Hepatocyte (in vitro differentiated cells): ENCODE data around the gene ZNF615. TPM values are rescaled to one million over a fixed set of nuclear protein-coding genes. Genes with fewer than 3 reads are reported as not detected.
A peak's percentile ranks its signal among the peaks of the same experiment; 100 is the strongest.
"Not testable (repeated sequence)": the region's sequence is repeated elsewhere in the genome, so short reads cannot be mapped to it uniquely, and the experiment has no call there.

Experiments used
- DNase-seq: peaks from one replicate; pipeline ENCODE4 v3.0.0-alpha.2; 2016; ENCODE audit warnings: low spot score
- H2AFZ ChIP-seq: fragments of 200-600 bp; sonication (generic); 2 replicates; pipeline ENCODE4 v1.6.0; 2016; ENCODE audit warnings: antibody characterized with exemption, mild to moderate bottlenecking
- H3K27ac ChIP-seq: fragments of 200-600 bp; sonication (generic); 2 replicates; pipeline ENCODE4 v1.5.1; 2016; ENCODE audit warnings: mild to moderate bottlenecking
- H3K27me3 ChIP-seq: fragments of 200-600 bp; sonication (generic); 2 replicates; pipeline ENCODE4 v1.6.1; 2016
- H3K36me3 ChIP-seq: fragments of 200-600 bp; sonication (generic); replicated peaks from 2 replicates; pipeline ENCODE4 v1.5.1; 2016; ENCODE audit warnings: low read depth; ENCODE audit not compliant: insufficient read depth
- H3K4me1 ChIP-seq: fragments of 200-600 bp; sonication (generic); 2 replicates; pipeline ENCODE4 v1.5.1; 2016; ENCODE audit warnings: mild to moderate bottlenecking, moderate library complexity; ENCODE audit not compliant: insufficient read depth
- H3K4me2 ChIP-seq: fragments of 200-600 bp; sonication (generic); 2 replicates; pipeline ENCODE4 v1.6.0; 2016
- H3K4me3 ChIP-seq: fragments of 200-600 bp; sonication (generic); 2 replicates; pipeline ENCODE4 v1.5.1; 2016; ENCODE audit warnings: mild to moderate bottlenecking
- H3K79me2 ChIP-seq: fragments of 200-600 bp; sonication (generic); 2 replicates; pipeline ENCODE4 v1.6.0; 2017; ENCODE audit warnings: mild to moderate bottlenecking
- H3K9me2 ChIP-seq: fragments of 200-600 bp; sonication (generic); replicated peaks from 2 replicates; pipeline ENCODE4 v1.6.0; 2017; ENCODE audit warnings: mild to moderate bottlenecking; ENCODE audit not compliant: insufficient read depth
- H3K9me3 ChIP-seq: fragments of 200-600 bp; sonication (generic); 2 replicates; pipeline ENCODE4 v1.5.1; 2016; ENCODE audit warnings: low read depth, mild to moderate bottlenecking
- H4K20me1 ChIP-seq: fragments of 200-600 bp; sonication (generic); 2 replicates; pipeline ENCODE4 v1.6.0; 2016; ENCODE audit warnings: mild to moderate bottlenecking; ENCODE audit not compliant: insufficient read depth, poor library complexity, severe bottlenecking
- CTCF ChIP-seq: fragments of 200-600 bp; sonication (generic); IDR thresholded peaks from 2 replicates; pipeline ENCODE4 v1.5.1; 2016; ENCODE audit warnings: antibody characterized with exemption, mild to moderate bottlenecking; ENCODE audit not compliant: poor library complexity
- EZH2 ChIP-seq: fragments of 200-600 bp; sonication (generic); IDR thresholded peaks from 2 replicates; pipeline ENCODE4 v1.6.1; 2016; ENCODE audit warnings: antibody characterized with exemption, mild to moderate bottlenecking, borderline replicate concordance
- EZH2phosphoT487 ChIP-seq: fragments of 200-600 bp; sonication (generic); IDR thresholded peaks from one replicate; pipeline ENCODE4 v1.6.1; 2018; ENCODE audit warnings: antibody characterized with exemption, mild to moderate bottlenecking, low read depth, moderate library complexity; ENCODE audit not compliant: unreplicated experiment, severe bottlenecking
- WGBS: methylation state at CpG from one replicate; pipeline ENCODE4 v1.1.6; 2016; ENCODE audit warnings: low lambda C conversion rate; ENCODE audit errors: missing lambda C conversion rate; 5-methylcytosine and 5-hydroxymethylcytosine counted together
- polyA plus RNA-seq: library from polyadenylated mRNA; unstranded; fragments of >200 nt; fragmentation: Nextera tagmentation; extraction: Ambion mirVana; gene quantifications from 2 replicates; pipeline ENCODE4 v1.2.1, GENCODE V29; 2016
- total RNA-seq: library from RNA; depleted of rRNA; stranded (reverse); fragments of >200 nt; gene quantifications from 2 replicates; pipeline ENCODE4 v1.2.3, GENCODE V29; 2014

ZNF615 gene
- total and polyA plus RNA-seq, 2 experiments from 2014 or later, result 4.9 to 11.6 TPM

GRCh38 chr19:52039169-52039568 lies 31.2 kb upstream of the ZNF615 start:
- no peak for DNase-seq
- no peaks in the 10 kb centered on the region for H3K4me1 ChIP-seq
- no peak overlapping the region for H3K4me2 ChIP-seq
- no peak overlapping the region for H2AFZ ChIP-seq
- TF ChIP-seq EZH2, result no peak
- TF ChIP-seq CTCF, result no peak
- TF ChIP-seq EZH2phosphoT487, result no peak
- H3K9me3 ChIP-seq, result peaks cover 42% of the 10 kb centered on the region
- no peaks in the 10 kb centered on the region for H3K9me2 ChIP-seq
- H3K36me3 ChIP-seq, result peaks cover 27% of the 10 kb centered on the region
- H3K27ac ChIP-seq, result no peak overlapping the region
- no peak overlapping the region for H3K4me3 ChIP-seq
- no peaks in the 10 kb centered on the region for H3K27me3 ChIP-seq
- H4K20me1 ChIP-seq, result no peaks in the 10 kb centered on the region
- H3K79me2 ChIP-seq, result no peaks in the 10 kb centered on the region
- WGBS, result 100% methylated on average over 4 of the region's 4 CpGs

GRCh38 chr19:52034051-52034728 lies 26.2 kb upstream of the ZNF615 start:
- H3K4me2 ChIP-seq, result no peak overlapping the region
- 99% methylated on average over 12 of the region's 12 CpGs for WGBS
- peaks cover 5% of the 10 kb centered on the region for H3K79me2 ChIP-seq
- TF ChIP-seq EZH2, result no peak
- TF ChIP-seq EZH2phosphoT487, result no peak
- H3K27ac ChIP-seq, result no peak overlapping the region
- H3K9me3 ChIP-seq, result peaks cover 60% of the 10 kb centered on the region
- H4K20me1 ChIP-seq, result no peaks in the 10 kb centered on the region
- H3K4me3 ChIP-seq, result peak overlapping the region; percentile 14
- no peaks in the 10 kb centered on the region for H3K27me3 ChIP-seq
- H3K9me2 ChIP-seq, result no peaks in the 10 kb centered on the region
- DNase-seq, result no peak
- no peaks in the 10 kb centered on the region for H3K4me1 ChIP-seq
- H3K36me3 ChIP-seq, result peaks cover 25% of the 10 kb centered on the region
- no peak overlapping the region for H2AFZ ChIP-seq

GRCh38 chr19:52028780-52029123 lies 20.7 kb upstream of the ZNF615 start:
- peaks cover 33% of the 10 kb centered on the region for H3K9me3 ChIP-seq
- H2AFZ ChIP-seq, result peak overlapping the region; percentile 84
- no peaks in the 10 kb centered on the region for H3K27me3 ChIP-seq
- H3K36me3 ChIP-seq, result peaks cover 9% of the 10 kb centered on the region
- no peak for DNase-seq
- peak overlapping the region; percentile 98 for H3K27ac ChIP-seq
- WGBS, result 22% methylated on average over 5 of the region's 5 CpGs
- peak overlapping the region; percentile 85 for H3K4me3 ChIP-seq
- peaks cover 38% of the 10 kb centered on the region for H3K79me2 ChIP-seq
- TF ChIP-seq EZH2phosphoT487 (no peak), EZH2 (no peak), CTCF (no peak)
- no peaks in the 10 kb centered on the region for H3K9me2 ChIP-seq
- peak overlapping the region; percentile 76 for H3K4me2 ChIP-seq
- H4K20me1 ChIP-seq, result no peaks in the 10 kb centered on the region
- H3K4me1 ChIP-seq, result peaks cover 10% of the 10 kb centered on the region

DNA sequence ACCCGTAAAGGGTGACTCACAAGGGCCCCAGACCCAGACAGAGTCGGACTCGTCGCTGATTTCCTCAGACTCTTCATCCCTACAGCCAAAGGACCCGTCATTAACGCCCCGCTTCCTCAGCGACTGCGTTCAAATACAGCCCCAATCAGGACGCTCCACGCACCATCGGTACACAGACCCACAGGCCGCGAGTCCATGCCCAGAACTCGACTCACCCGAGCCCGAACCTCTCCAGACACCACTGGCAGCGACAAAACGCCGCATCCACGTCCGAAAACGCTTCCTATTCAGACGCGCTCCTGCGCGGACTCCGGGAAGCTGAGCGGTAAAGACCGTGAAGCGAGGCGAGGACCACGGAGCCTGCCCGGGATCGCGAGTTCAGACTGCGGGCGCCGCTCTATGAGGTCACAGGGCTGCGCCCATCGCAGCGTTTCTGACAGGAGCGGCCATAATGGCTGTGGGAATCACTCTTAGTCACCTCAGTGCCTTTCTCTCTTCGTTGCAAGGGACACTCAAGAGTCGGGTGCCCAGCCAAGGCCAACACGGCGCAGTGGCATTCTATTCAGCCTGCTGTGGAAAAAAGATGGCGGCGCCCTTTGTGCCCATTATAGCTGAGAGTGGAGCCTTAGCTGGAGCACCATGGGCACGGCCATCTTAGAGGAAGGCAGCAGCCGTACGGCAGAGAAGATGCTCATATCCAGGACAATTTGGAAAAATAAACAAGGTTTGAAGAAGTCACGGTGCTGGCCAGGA lies 20.2 kb upstream of the ZNF615 start, which contains the start of gene ZNF614:
ZNF614 (minus strand) TSS at position 353 of the 753 bp plus-strand sequence. CDS start 2,634 bp downstream, outside the sequence.
- TF ChIP-seq EZH2phosphoT487, result no peak
- no peak for TF ChIP-seq EZH2
- no peak for TF ChIP-seq CTCF
- Histone ChIP-seq H3K79me2 (peaks cover 43% of the 10 kb centered on the region), H3K36me3 (peaks cover 4% of the 10 kb centered on the region), H3K9me2 (no peaks in the 10 kb centered on the region), H3K4me2 (peak within 1 kb of the TSS; percentile 76), H4K20me1 (no peaks in the 10 kb centered on the region), H3K4me3 (peak within 1 kb of the TSS; percentile 85), H3K9me3 (peaks cover 33% of the 10 kb centered on the region), H3K27ac (peak within 1 kb of the TSS; percentile 98), H2AFZ (peak within 1 kb of the TSS; percentile 84), H3K27me3 (no peaks in the 10 kb centered on the region), H3K4me1 (peaks cover 10% of the 10 kb centered on the region)
- WGBS, result 2% methylated on average over 52 of the region's 53 CpGs
- DNase-seq, result peak; percentile 93

- H3K9me2 ChIP-seq, H3K4me1 ChIP-seq, H3K36me3 ChIP-seq, H3K4me3 ChIP-seq, H3K27me3 ChIP-seq, DNase-seq, H2AFZ ChIP-seq, H4K20me1 ChIP-seq: not testable (repeated sequence)
- H3K9me3 ChIP-seq, result peaks cover 31% of the 10 kb centered on the region
- H3K4me2 ChIP-seq, result peak overlapping the region; percentile 76
- H3K79me2 ChIP-seq, result peaks cover 45% of the 10 kb centered on the region
- WGBS, result 58% methylated on average over 15 of the region's 15 CpGs
- peak overlapping the region; percentile 98 for H3K27ac ChIP-seq
Observed at GRCh38 chr19:52026255-52026990, 18.4 kb upstream of the ZNF615 start.
